AG04449 (cell line): ENCODE measurements around the gene ZC3H7A.

Experiments
- CTCF ChIA-PET: fragments of 350-600 bp; formaldehyde crosslinking; extraction: SDS; loops from one replicate; lab custom pipeline; 2021; ENCODE audit warnings: antibody characterized with exemption; lab: Yijun Ruan, JAX
- POLR2A ChIA-PET: fragments of 400-600, 350-600 bp; formaldehyde crosslinking; extraction: SDS; loops from one replicate; lab custom pipeline; 2020; ENCODE audit warnings: antibody characterized with exemption, inconsistent platforms; lab: Yijun Ruan, JAX
- DNase-seq: peaks from one replicate; pipeline ENCODE4 v3.0.0-alpha.2; 2010; ENCODE audit warnings: low read depth, low spot score
- H3K4me3 ChIP-seq: 2 replicates; pipeline ENCODE4 v1.5.1; 2011; ENCODE audit warnings: low read depth, mild to moderate bottlenecking, control low read depth, low read length
- TF ChIP-seq, protein P1 (sequence below): IDR thresholded peaks from one replicate; pipeline ENCODE4 v1.5.1; 2011; ENCODE audit warnings: mild to moderate bottlenecking, moderate library complexity, low read length, control low read depth, inconsistent platforms; ENCODE audit not compliant: insufficient read depth; ENCODE audit errors: missing control alignments

The ZC3H7A gene

DNA sequence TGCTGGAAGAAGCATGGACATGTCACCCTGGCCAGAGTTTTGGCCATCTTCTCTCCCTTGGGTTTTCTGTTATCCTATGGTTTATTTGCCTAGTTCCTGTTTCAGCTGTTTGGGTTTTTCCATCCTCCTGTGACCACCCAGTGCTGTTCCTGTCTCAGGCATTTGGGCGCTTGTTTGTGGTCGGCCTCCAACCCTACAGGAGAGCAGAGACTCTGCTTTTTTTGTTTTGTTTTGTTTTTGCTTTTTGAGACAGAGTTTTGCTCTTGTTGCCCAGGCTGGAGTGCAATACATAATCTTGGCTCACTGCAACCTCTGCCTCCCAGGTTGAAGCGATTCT lies 3.3 kb upstream of the ZC3H7A start:
- TF ChIP-seq, protein P1, sequence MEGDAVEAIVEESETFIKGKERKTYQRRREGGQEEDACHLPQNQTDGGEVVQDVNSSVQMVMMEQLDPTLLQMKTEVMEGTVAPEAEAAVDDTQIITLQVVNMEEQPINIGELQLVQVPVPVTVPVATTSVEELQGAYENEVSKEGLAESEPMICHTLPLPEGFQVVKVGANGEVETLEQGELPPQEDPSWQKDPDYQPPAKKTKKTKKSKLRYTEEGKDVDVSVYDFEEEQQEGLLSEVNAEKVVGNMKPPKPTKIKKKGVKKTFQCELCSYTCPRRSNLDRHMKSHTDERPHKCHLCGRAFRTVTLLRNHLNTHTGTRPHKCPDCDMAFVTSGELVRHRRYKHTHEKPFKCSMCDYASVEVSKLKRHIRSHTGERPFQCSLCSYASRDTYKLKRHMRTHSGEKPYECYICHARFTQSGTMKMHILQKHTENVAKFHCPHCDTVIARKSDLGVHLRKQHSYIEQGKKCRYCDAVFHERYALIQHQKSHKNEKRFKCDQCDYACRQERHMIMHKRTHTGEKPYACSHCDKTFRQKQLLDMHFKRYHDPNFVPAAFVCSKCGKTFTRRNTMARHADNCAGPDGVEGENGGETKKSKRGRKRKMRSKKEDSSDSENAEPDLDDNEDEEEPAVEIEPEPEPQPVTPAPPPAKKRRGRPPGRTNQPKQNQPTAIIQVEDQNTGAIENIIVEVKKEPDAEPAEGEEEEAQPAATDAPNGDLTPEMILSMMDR: no peak
- no peak overlapping the region for H3K4me3 ChIP-seq
- DNase-seq: no peak
- ChIA-PET POLR2A (no interaction called here), CTCF (no interaction called here)

DNA sequence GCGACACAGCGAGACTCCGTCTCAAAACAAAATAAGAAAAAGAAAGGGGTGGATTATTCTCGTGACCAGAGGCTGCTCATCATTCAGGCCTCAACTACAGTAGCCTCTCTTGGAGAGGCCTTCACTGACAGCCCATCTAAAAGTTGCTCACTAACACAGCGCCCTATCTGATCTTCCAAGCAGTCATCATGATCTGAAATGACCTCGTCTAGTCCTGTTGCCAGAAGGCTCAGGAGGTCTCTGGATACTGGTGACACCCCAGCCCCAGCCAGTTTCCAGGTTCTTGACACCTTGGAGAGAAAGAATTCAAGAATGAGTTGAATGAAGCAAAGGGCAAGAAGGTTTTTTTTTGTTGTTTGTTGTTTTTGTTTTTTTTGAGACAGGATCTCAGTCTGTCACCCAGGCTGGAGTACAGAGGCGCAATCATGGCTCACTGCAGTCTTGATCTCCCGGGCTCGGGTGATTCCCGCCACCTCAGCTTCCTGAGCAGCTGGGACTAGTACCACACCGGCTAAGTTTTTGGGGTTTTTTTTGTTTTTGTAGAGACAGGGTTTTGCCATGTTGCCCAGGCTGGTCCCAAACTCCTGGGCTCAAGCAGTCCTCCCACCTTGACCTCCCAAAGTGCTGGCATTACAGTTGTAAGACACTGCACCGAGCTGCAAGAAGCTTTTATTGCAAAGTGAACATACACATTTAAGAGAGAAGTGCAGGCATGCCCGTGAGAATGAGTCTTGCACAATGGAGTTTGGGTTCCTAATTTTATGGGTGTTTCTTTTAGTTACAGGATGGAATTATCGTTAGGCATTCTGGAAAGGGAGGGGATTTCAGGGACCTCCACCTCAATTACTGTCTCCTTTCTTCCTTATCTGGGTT lies 2.7 kb upstream of the ZC3H7A start:
- ChIA-PET POLR2A (no interaction called here), CTCF (interaction anchor here (5.5 kb wide), 1 partner anchor 15 kb away, joined by 28 read pairs; no protein-coding TSS in a partner anchor)
- no peak for DNase-seq
- no peak overlapping the region for H3K4me3 ChIP-seq
- TF ChIP-seq, protein P1: no peak

DNA sequence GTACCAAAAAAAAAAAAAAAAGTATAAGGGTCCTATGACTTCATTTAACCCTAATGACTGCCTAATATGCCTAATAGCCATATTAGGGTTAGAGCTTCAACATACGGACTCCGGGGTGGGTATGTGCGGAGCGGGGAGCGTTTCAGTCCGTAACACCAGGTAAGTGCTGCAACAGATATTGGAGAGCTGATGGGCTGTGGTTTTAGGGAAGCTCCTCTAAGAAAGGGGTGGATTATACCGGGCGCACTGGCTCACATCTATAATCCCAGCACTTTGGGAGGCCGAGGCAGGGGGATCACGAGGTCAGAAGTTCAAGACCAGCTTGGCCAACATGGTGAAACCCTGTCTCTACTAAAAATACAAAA lies 1.9 kb upstream of the ZC3H7A start:
- CTCF ChIA-PET: interaction anchor here (2.3 to 5.5 kb wide), 5 partner anchors 15 to 269 kb away, joined by 5 to 77 read pairs (median 11); no protein-coding TSS in a partner anchor
- H3K4me3 ChIP-seq: peak overlapping the region; percentile 83
- no peak for DNase-seq

DNA sequence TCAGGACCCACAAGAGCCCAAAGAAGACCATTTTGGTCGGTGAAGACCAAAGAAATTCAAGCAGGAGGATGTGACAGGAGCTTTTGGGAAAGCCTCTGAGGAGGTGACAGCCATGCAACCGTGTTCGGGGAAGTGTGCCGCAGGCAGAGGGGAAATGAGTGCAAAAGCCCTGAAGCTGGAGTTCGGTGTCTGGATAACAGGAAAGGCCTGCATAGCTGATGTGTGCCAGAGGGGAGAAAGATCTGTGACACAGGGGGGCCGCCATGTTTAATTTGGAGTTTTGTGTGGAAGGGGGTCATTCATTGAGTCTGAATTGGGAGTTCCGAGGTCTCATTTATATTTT lies 870 bp upstream of the ZC3H7A start:
- POLR2A ChIA-PET: interaction anchor here (0.6 to 2.8 kb wide), 10 partner anchors 9 to 542 kb away, joined by 3 to 23 read pairs (median 4); partner anchors contain the start of genes SOCS1 and TXNDC11
- CTCF ChIA-PET: interaction anchor here (0.8 to 5.5 kb wide), 33 partner anchors 9 to 402 kb away, joined by 3 to 77 read pairs (median 4); partner anchors contain the start of gene TXNDC11
- no peak for DNase-seq
- H3K4me3 ChIP-seq: peak overlapping the region; percentile 83
- TF ChIP-seq, protein P1: no peak

More for the DNA sequence above, 1.9 kb upstream of the ZC3H7A start:
- TF ChIP-seq, protein P1: no peak
- POLR2A ChIA-PET: no interaction called here

DNA sequence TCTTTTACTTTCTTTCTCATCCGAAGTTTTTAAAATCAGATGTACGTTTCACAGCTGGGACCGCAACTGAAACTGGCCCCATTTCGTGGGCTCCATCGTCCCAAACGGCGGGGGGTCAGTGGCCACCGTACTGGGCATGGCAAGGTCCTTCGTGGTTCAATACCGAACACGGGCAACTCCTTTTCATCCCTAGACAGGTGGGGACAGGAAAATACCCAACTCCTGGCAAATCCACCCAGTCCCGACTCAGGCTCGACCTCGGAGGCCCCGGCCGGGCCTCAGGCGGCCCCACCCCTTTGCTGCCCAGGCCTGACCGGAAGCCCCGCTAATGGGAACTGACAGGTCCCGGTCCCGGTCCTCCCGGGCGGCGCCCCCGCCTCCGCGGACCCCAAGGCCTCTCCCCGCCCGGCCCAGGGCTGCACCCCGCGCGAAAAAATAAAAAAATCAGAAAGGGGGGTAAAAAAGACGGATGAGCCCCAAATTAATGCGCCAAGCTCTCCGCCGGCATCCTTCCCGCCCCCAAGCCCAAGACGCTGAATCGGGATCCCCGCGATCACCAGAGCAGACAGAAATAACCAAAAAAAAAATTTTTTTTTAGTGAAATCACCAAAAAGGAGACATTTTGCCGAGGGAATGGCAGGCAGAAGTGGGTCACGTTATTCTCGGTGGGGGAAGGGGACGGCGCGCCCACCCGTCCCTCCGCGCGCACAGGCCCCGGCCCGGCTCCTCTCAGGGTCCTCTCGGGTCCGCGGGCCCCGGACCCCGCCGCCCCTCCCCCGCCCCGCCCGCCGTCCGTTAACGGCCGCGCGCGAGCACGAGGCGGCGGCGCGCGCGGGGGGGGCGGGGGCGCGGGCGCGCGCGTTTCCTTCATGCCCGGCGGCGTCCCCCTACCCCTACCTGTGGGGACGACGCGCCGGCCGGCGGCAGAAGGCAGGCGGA lies 562 bp downstream of the ZC3H7A start:
- ChIA-PET CTCF (interaction anchor here (0.7 to 5.5 kb wide), 26 partner anchors 9 to 835 kb away, joined by 3 to 77 read pairs (median 5); partner anchors contain the start of gene TXNDC11), POLR2A (interaction anchor here (0.8 to 2.8 kb wide), 7 partner anchors 10 to 156 kb away, joined by 3 to 23 read pairs (median 8); partner anchors contain the start of gene TXNDC11)
- H3K4me3 ChIP-seq: peak overlapping the region; percentile 77
- DNase-seq: no peak
- TF ChIP-seq, protein P1: no peak

DNA sequence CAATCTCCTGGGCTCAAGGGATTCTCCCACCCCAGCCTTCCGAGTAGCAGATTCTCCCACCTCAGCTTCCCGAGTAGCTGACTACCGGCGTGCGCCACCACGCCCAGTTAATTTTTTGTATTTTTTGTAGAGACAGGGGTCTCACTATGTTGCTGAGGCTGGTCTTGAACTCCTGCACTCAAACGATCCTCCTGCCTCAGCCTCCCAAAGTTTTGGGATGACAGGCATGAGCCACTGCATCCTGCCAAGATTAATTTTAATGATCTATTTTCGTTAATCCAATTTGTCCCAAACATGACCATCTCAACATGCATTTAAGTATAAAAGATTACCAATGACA lies 1.2 kb downstream of the ZC3H7A start:
- peak overlapping the region; percentile 77 for H3K4me3 ChIP-seq
- ChIA-PET CTCF (interaction anchor here (0.8 to 5.5 kb wide), 11 partner anchors 11 to 155 kb away, joined by 3 to 77 read pairs (median 12); partner anchors contain the start of gene TXNDC11), POLR2A (interaction anchor here (0.7 to 2.8 kb wide), 2 partner anchors 47 to 53 kb away, joined by 3 to 23 read pairs; partner anchors contain the start of gene TXNDC11)
- DNase-seq: no peak
- TF ChIP-seq, protein P1: no peak
